H1 (cell line): ENCODE results near the gene CRIP1. TPM values are rescaled to one million over a fixed set of nuclear protein-coding genes. Genes with fewer than 3 reads are reported as not detected.
A peak's percentile ranks its signal among the peaks of the same experiment; 100 is the strongest.

ENCODE experiments used
- CTBP2 ChIP-seq: IDR thresholded peaks from 2 replicates; pipeline ENCODE4 v1.7.0; 2011; ENCODE audit warnings: borderline replicate concordance, mild to moderate bottlenecking, moderate library complexity, mixed read lengths, low read length; ENCODE audit not compliant: insufficient read depth, insufficient read length
- EP300 ChIP-seq, 2 experiments: IDR thresholded peaks; 1 replicate in 1 of 2; 2 replicates in 1 of 2; pipeline ENCODE4 v1.6.1; 2011 to 2012; ENCODE audit warnings: low read depth in 2 of 2, low read length in 2 of 2, mild to moderate bottlenecking in 2 of 2, borderline replicate concordance in 1 of 2, inconsistent platforms in 1 of 2, moderate library complexity in 1 of 2
- JUN ChIP-seq: IDR thresholded peaks from 2 replicates; pipeline ENCODE4 v1.6.1; 2011; ENCODE audit warnings: low read depth, mild to moderate bottlenecking, improper control_type of control experiment, low read length
- KDM5A ChIP-seq: fragments of 200-600 bp; IDR thresholded peaks from 2 replicates; pipeline ENCODE4 v1.7.1; 2012; ENCODE audit warnings: mild to moderate bottlenecking, low read length, inconsistent platforms, mixed read lengths
- polyA plus RNA-seq, 7 experiments: library from polyadenylated mRNA; depleted of rRNA in 3 of 7; stranded (reverse) in 5 of 7; unstranded in 2 of 7; fragments of >200 nt in 5 of 7; fragments of 200-250 nt in 2 of 7; gene quantifications; 1 replicate in 5 of 7; 2 replicates in 1 of 7; 4 replicates in 1 of 7; pipeline versions ENCODE4 v1.2.1 to v1.2.3, GENCODE V29; 2011 to 2013; ENCODE audit warnings: missing spikeins in 2 of 7, mixed read lengths in 2 of 7
- total RNA-seq: library from RNA; stranded (reverse); fragmentation: NEBNext Ultra II Directional; extraction: Animal tissue kit (Norgen Biotek cat#: 25700); gene quantifications from 2 replicates; pipeline ENCODE4 v1.2.1, GENCODE V29; 2021

Gene CRIP1
- total and polyA plus RNA-seq, 2 of the 8 experiments (the other 6 are each of a cell fraction or from before 2014, with no cell fraction given): 1.2 to 2.2 TPM

- TF ChIP-seq KDM5A: no peak
- TF ChIP-seq JUN: no peak
- no peak for TF ChIP-seq CTBP2
- peak; percentile 61 to 86; a peak in 2 of 3 replicates for TF ChIP-seq EP300 (IDR thresholded peaks at IDR 0.05; ENCODE audit: borderline replicate concordance in 1 of 2, low read depth in 2 of 2, low read length in 2 of 2)
Measured at GRCh38 chr14:105480807-105481801, 5.6 kb upstream of the CRIP1 start (continued).
